HepG2 (cell line): ENCODE data around the gene SLC25A17. TPM values are rescaled to one million over a fixed set of nuclear protein-coding genes. Genes with fewer than 3 reads are reported as not detected.

Source experiments
- ATAC-seq: fragments of 200-7000 bp; cut with Tn5 transposase; 3 replicates; pipeline ENCODE4 v1.9.1; 2020; ENCODE audit warnings: mild to moderate bottlenecking, moderate library complexity
- BruUV-seq: library from RNA; stranded (reverse); fragments of 400-500 nt; replicated peaks from 2 replicates; lab custom pipeline; 2021; lab: Mats Ljungman, UMichigan
- CTCF ChIA-PET: fragments of 300-600 bp; formaldehyde crosslinking; extraction: SDS; loops from one replicate; lab custom pipeline; 2021; ENCODE audit warnings: low total read pairs, inconsistent platforms, low intra/inter-chr PET ratio; lab: Yijun Ruan, JAX
- POLR2A ChIA-PET: fragments of 350-600 bp; sonication (Branson Sonifier 250); formaldehyde crosslinking; loops from one replicate; lab custom pipeline; 2020; ENCODE audit warnings: antibody characterized with exemption, inconsistent platforms; lab: Yijun Ruan, JAX
- DNase-seq: peaks from one replicate; pipeline ENCODE4 v3.0.0-alpha.2; 2015; ENCODE audit warnings: low spot score
- FAIRE-seq: peaks from 3 replicates; lab custom pipeline; 2011; peaks lifted over from hg19 to GRCh38; lab: Jason Lieb, UNC
- H2AFZ ChIP-seq: one replicate; pipeline ENCODE4 v1.6.1; 2011; ENCODE audit warnings: low read length, inconsistent platforms
- H3K27ac ChIP-seq: fragments of 300-600 bp; 3 replicates; pipeline ENCODE4 v1.8.0; 2011; ENCODE audit warnings: mixed run types, mild to moderate bottlenecking, mixed read lengths, low read length, inconsistent platforms; ENCODE audit not compliant: insufficient read depth; ENCODE audit errors: extremely low read length
- H3K27me3 ChIP-seq, 2 experiments: fragments of 200-600 bp in 1 of 2; 2 replicates in 1 of 2; 3 replicates in 1 of 2; pipeline versions ENCODE4 v1.6.0 to v1.8.0; 2011; ENCODE audit warnings: low read length in 2 of 2, mild to moderate bottlenecking in 2 of 2, moderate library complexity in 2 of 2, inconsistent platforms in 1 of 2; ENCODE audit not compliant: insufficient read depth in 2 of 2, control insufficient read depth in 1 of 2
- H3K36me3 ChIP-seq, 2 experiments: fragments of 200-600 bp in 1 of 2; replicated peaks in 1 of 2; 2 replicates in 1 of 2; 3 replicates in 1 of 2; pipeline versions ENCODE4 v1.5.1 to v1.8.0; 2011; ENCODE audit warnings: low read length in 2 of 2, inconsistent platforms in 1 of 2; ENCODE audit not compliant: insufficient read depth in 2 of 2, control insufficient read depth in 1 of 2
- H3K4me1 ChIP-seq: 2 replicates; pipeline ENCODE4 v1.5.1; 2012; ENCODE audit warnings: low read length, inconsistent platforms; ENCODE audit not compliant: insufficient read depth
- H3K4me2 ChIP-seq: 2 replicates; pipeline ENCODE4 v1.6.0; 2011; ENCODE audit warnings: low read depth, low read length, inconsistent platforms
- H3K4me3 ChIP-seq, 3 experiments: fragments of 200-600 bp in 1 of 3; sonication (generic), shearing (Covaris generic) in 1 of 3; replicated peaks in 1 of 3; 2 replicates each; pipeline ENCODE4 v1.5.1; 2011 to 2016; ENCODE audit warnings: low read length in 3 of 3, inconsistent platforms in 2 of 3, low read depth in 2 of 3, mild to moderate bottlenecking in 2 of 3, control low read depth in 1 of 3, mixed read lengths in 1 of 3; ENCODE audit not compliant: insufficient read depth in 1 of 3
- H3K79me2 ChIP-seq: one replicate; pipeline ENCODE4 v1.6.1; 2011; ENCODE audit warnings: low read length, inconsistent platforms; ENCODE audit not compliant: insufficient read depth
- H3K9ac ChIP-seq: 2 replicates; pipeline ENCODE4 v1.6.0; 2011; ENCODE audit warnings: mild to moderate bottlenecking, low read depth, low read length, inconsistent platforms; ENCODE audit not compliant: insufficient read depth
- H3K9me3 ChIP-seq: 2 replicates; pipeline ENCODE4 v1.5.1; 2012; ENCODE audit warnings: mild to moderate bottlenecking, low read length
- H4K20me1 ChIP-seq: 2 replicates; pipeline ENCODE4 v1.6.0; 2011; ENCODE audit warnings: inconsistent platforms, mild to moderate bottlenecking, low read length, moderate library complexity; ENCODE audit not compliant: insufficient read depth
- ARNT2 ChIP-seq: sonication (generic); formaldehyde crosslinking; IDR thresholded peaks from 2 replicates; pipeline ENCODE4 v1.8.0; 2022; ENCODE audit warnings: mild to moderate bottlenecking, low read depth, missing genetic modification reagents, moderate library complexity
- CAMTA2 ChIP-seq: sonication (generic); formaldehyde crosslinking; IDR thresholded peaks from 2 replicates; pipeline ENCODE4 v1.4.0; 2020; ENCODE audit warnings: mild to moderate bottlenecking, missing genetic modification reagents, borderline replicate concordance
- DZIP1 ChIP-seq: sonication (generic); formaldehyde crosslinking; IDR thresholded peaks from 2 replicates; pipeline ENCODE4 v1.5.0; 2020; ENCODE audit warnings: mild to moderate bottlenecking, missing genetic modification reagents
- HOXA7 ChIP-seq: sonication (generic); formaldehyde crosslinking; IDR thresholded peaks from 2 replicates; pipeline ENCODE4 v1.8.1; 2022; ENCODE audit warnings: mild to moderate bottlenecking, missing genetic modification reagents, moderate library complexity
- MTF2 ChIP-seq: sonication (generic); formaldehyde crosslinking; IDR thresholded peaks from 2 replicates; pipeline ENCODE4 v1.5.0; 2020; ENCODE audit warnings: missing genetic modification reagents, borderline replicate concordance
- SIN3A ChIP-seq: IDR thresholded peaks from 2 replicates; pipeline ENCODE4 v1.6.1; 2011; ENCODE audit warnings: low read depth, mild to moderate bottlenecking, control low read depth, low read length, borderline replicate concordance
- ZIK1 ChIP-seq: sonication (generic); formaldehyde crosslinking; IDR thresholded peaks from 2 replicates; pipeline ENCODE4 v1.5.0; 2020; ENCODE audit warnings: mild to moderate bottlenecking, low read depth, missing genetic modification reagents, borderline replicate concordance
- ZNF703 ChIP-seq: sonication (generic); formaldehyde crosslinking; IDR thresholded peaks from 2 replicates; pipeline ENCODE4 v1.5.1; 2020; ENCODE audit warnings: missing genetic modification reagents, mild to moderate bottlenecking, moderate library complexity, borderline replicate concordance
- ZNF773 ChIP-seq: sonication (generic); formaldehyde crosslinking; IDR thresholded peaks from 2 replicates; pipeline ENCODE4 v1.4.0; 2020; ENCODE audit warnings: missing genetic modification reagents, borderline replicate concordance
- WGBS: methylation state at CpG from one replicate; pipeline ENCODE4 v1.1.6; 2017; ENCODE audit warnings: low lambda C conversion rate; 5-methylcytosine and 5-hydroxymethylcytosine counted together
- in situ Hi-C: cut with HindIII; loops from 2 replicates; pipeline ENCODE4 v1.10.0; 2017; ENCODE audit warnings: low pct_unique_long_range_greater_than_20kb; ENCODE audit not compliant: extremely low pct_ligation_motif_present
- intact Hi-C: fragments of 100-400 bp; cut with micrococcal nuclease; formaldehyde crosslinking; loops from one replicate; pipeline ENCODE4 v1.10.0; 2022; ENCODE audit not compliant: unreplicated experiment
- polyA plus RNA-seq, 8 experiments: library from polyadenylated mRNA; depleted of rRNA in 3 of 8; stranded (reverse) in 7 of 8; unstranded in 1 of 8; fragments of >200 nt; fragmentation: Illumina TruSeq in 4 of 8; extraction: Trizol in 4 of 8; gene quantifications; 2 replicates each; pipeline versions ENCODE4 v1.2.1 to v1.2.3, GENCODE V29; 2011 to 2016; ENCODE audit warnings: low read depth in 4 of 8, missing spikeins in 1 of 8, mixed read lengths in 1 of 8; ENCODE audit not compliant: insufficient read depth in 1 of 8
- total RNA-seq, 5 experiments: library from RNA; depleted of rRNA; stranded (reverse); fragments of >200 nt; fragmentation: Illumina TruSeq; extraction: Trizol; gene quantifications; 2 replicates each; pipeline ENCODE4 v1.2.3, GENCODE V29; 2016; ENCODE audit warnings: low read depth in 1 of 5
- TF ChIP-seq, protein P1 (sequence below): sonication (generic); formaldehyde crosslinking; IDR thresholded peaks from 2 replicates; pipeline ENCODE4 v1.4.0; 2020; ENCODE audit warnings: missing genetic modification reagents, borderline replicate concordance

SLC25A17 gene
- total and polyA plus RNA-seq, 2 of the 13 experiments (the other 11 are each of a cell fraction or from before 2014, with no cell fraction given) = 15.7 to 27.9 TPM

GRCh38 chr22:40723396-40723933 is 95.7 kb downstream of the SLC25A17 start:
- DNase-seq = no peak
- Histone ChIP-seq H3K36me3 (no peaks in the 10 kb centered on the region), H3K4me2 (no peak overlapping the region), H3K27ac (no peak overlapping the region), H3K9ac (no peak overlapping the region), H2AFZ (no peak overlapping the region), H3K9me3 (no peaks in the 10 kb centered on the region), H4K20me1 (no peaks in the 10 kb centered on the region), H3K4me1 (peaks cover 32% of the 10 kb centered on the region), H3K79me2 (no peaks in the 10 kb centered on the region), H3K27me3 (peaks cover 0 to 3% of the 10 kb centered on the region in 2 experiments; a peak in 1 of 5 replicates), H3K4me3 (no peak overlapping the region)
- 69% methylated on average over 13 of the region's 13 CpGs for WGBS
- no peak for TF ChIP-seq ZIK1 (CRISPR knock-in tag)
- no peak for TF ChIP-seq DZIP1 (CRISPR knock-in tag)
- TF ChIP-seq ARNT2 (CRISPR knock-in tag) = no peak
- TF ChIP-seq SIN3A = no peak
- no peak for TF ChIP-seq ZNF773 (CRISPR knock-in tag)
- TF ChIP-seq MTF2 (CRISPR knock-in tag) = no peak
- no peak for TF ChIP-seq ZNF703 (CRISPR knock-in tag)
- no peak for TF ChIP-seq HOXA7 (CRISPR knock-in tag)
- TF ChIP-seq CAMTA2 (CRISPR knock-in tag) = no peak
- TF ChIP-seq, protein P1, sequence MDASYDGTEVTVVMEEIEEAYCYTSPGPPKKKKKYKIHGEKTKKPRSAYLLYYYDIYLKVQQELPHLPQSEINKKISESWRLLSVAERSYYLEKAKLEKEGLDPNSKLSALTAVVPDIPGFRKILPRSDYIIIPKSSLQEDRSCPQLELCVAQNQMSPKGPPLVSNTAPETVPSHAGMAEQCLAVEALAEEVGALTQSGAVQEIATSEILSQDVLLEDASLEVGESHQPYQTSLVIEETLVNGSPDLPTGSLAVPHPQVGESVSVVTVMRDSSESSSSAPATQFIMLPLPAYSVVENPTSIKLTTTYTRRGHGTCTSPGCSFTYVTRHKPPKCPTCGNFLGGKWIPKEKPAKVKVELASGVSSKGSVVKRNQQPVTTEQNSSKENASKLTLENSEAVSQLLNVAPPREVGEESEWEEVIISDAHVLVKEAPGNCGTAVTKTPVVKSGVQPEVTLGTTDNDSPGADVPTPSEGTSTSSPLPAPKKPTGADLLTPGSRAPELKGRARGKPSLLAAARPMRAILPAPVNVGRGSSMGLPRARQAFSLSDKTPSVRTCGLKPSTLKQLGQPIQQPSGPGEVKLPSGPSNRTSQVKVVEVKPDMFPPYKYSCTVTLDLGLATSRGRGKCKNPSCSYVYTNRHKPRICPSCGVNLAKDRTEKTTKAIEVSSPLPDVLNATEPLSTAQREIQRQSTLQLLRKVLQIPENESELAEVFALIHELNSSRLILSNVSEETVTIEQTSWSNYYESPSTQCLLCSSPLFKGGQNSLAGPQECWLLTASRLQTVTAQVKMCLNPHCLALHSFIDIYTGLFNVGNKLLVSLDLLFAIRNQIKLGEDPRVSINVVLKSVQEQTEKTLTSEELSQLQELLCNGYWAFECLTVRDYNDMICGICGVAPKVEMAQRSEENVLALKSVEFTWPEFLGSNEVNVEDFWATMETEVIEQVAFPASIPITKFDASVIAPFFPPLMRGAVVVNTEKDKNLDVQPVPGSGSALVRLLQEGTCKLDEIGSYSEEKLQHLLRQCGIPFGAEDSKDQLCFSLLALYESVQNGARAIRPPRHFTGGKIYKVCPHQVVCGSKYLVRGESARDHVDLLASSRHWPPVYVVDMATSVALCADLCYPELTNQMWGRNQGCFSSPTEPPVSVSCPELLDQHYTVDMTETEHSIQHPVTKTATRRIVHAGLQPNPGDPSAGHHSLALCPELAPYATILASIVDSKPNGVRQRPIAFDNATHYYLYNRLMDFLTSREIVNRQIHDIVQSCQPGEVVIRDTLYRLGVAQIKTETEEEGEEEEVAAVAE (CRISPR knock-in tag) = no peak
- in situ Hi-C loops = no loop called here
- no peak for FAIRE-seq
- no peak for ATAC-seq
- intact Hi-C loops = no loop called here
- no TSS peak for BruUV-seq
- POLR2A ChIA-PET = no interaction called here
- CTCF ChIA-PET = no interaction called here
